Measurements from ENCODE around the gene KCNAB2.

The KCNAB2 gene

GRCh38 chr1:6077919-6078318 is 32.2 kb downstream of the KCNAB2 start:
- H3K79me2 ChIP-seq (ENCODE audit: insufficient read depth, low read depth) = no peaks in the 10 kb centered on the region
- no peak overlapping the region for H3K9ac ChIP-seq
- H3K4me2 ChIP-seq = no peak overlapping the region
- no peaks in the 10 kb centered on the region for H3K4me1 ChIP-seq (ENCODE audit: low read depth, poor library complexity, severe bottlenecking)
- no peaks in the 10 kb centered on the region for H3K27me3 ChIP-seq (ENCODE audit: insufficient read depth, low read depth)
- no peak for TF ChIP-seq CTCF (conservative IDR thresholded peaks at IDR 0.05; ENCODE audit: low read depth, low read length)
- H2AFZ ChIP-seq (ENCODE audit: low read depth) = no peak overlapping the region
- no peak overlapping the region for H3K4me3 ChIP-seq (IDR thresholded peaks at IDR 0.05; ENCODE audit: insufficient read depth, low read depth, low read length)
- 0 out of 2 replicates have a peak, but pooled peaks cover 5% of the 10 kb centered on the region for H3K36me3 ChIP-seq (ENCODE audit: insufficient read depth)
- no peak overlapping the region for H3K27ac ChIP-seq
- H4K20me1 ChIP-seq (ENCODE audit: insufficient read depth) = no peaks in the 10 kb centered on the region

- H3K27ac ChIP-seq = no peak overlapping the region
- H3K4me2 ChIP-seq = no peak overlapping the region
- no peaks in the 10 kb centered on the region for H3K27me3 ChIP-seq (ENCODE audit: insufficient read depth, low read depth)
- TF ChIP-seq CTCF (conservative IDR thresholded peaks at IDR 0.05; ENCODE audit: low read depth, low read length) = peak; percentile 21; the same call in 1 of the 2 replicates
- H3K36me3 ChIP-seq (ENCODE audit: insufficient read depth) = 0 out of 2 replicates have a peak, but pooled peaks cover 5% of the 10 kb centered on the region
- no peaks in the 10 kb centered on the region for H4K20me1 ChIP-seq (ENCODE audit: insufficient read depth)
- no peak overlapping the region for H3K4me3 ChIP-seq (IDR thresholded peaks at IDR 0.05; ENCODE audit: insufficient read depth, low read depth, low read length)
- H3K9ac ChIP-seq = no peak overlapping the region
- H3K79me2 ChIP-seq (ENCODE audit: insufficient read depth, low read depth) = no peaks in the 10 kb centered on the region
- H2AFZ ChIP-seq (ENCODE audit: low read depth) = no peak overlapping the region
- no peaks in the 10 kb centered on the region for H3K4me1 ChIP-seq (ENCODE audit: low read depth, poor library complexity, severe bottlenecking)
Measured at GRCh38 chr1:6080469-6080868, 34.8 kb downstream of the KCNAB2 start.

GRCh38 chr1:6081901-6082300 is 36.2 kb downstream of the KCNAB2 start:
- no peak overlapping the region for H3K9ac ChIP-seq
- H3K27me3 ChIP-seq (ENCODE audit: insufficient read depth, low read depth) = no peaks in the 10 kb centered on the region
- H3K4me1 ChIP-seq (ENCODE audit: low read depth, poor library complexity, severe bottlenecking) = no peaks in the 10 kb centered on the region
- 0 out of 2 replicates have a peak, but pooled peaks cover 5% of the 10 kb centered on the region for H3K36me3 ChIP-seq (ENCODE audit: insufficient read depth)
- no peak overlapping the region for H2AFZ ChIP-seq (ENCODE audit: low read depth)
- no peak overlapping the region for H3K27ac ChIP-seq
- H3K4me3 ChIP-seq (IDR thresholded peaks at IDR 0.05; ENCODE audit: insufficient read depth, low read depth, low read length) = no peak overlapping the region
- H3K79me2 ChIP-seq (ENCODE audit: insufficient read depth, low read depth) = no peaks in the 10 kb centered on the region
- no peaks in the 10 kb centered on the region for H4K20me1 ChIP-seq (ENCODE audit: insufficient read depth)
- H3K4me2 ChIP-seq = no peak overlapping the region
- no peak for TF ChIP-seq CTCF (conservative IDR thresholded peaks at IDR 0.05; ENCODE audit: low read depth, low read length)

GRCh38 chr1:6082430-6082971 is 36.8 kb downstream of the KCNAB2 start:
- no peak overlapping the region for H3K4me3 ChIP-seq (IDR thresholded peaks at IDR 0.05; ENCODE audit: insufficient read depth, low read depth, low read length)
- no peaks in the 10 kb centered on the region for H3K27me3 ChIP-seq (ENCODE audit: insufficient read depth, low read depth)
- TF ChIP-seq CTCF (conservative IDR thresholded peaks at IDR 0.05; ENCODE audit: low read depth, low read length) = peak; percentile 26; the same call in 1 of the 2 replicates
- H4K20me1 ChIP-seq (ENCODE audit: insufficient read depth) = no peaks in the 10 kb centered on the region
- no peaks in the 10 kb centered on the region for H3K4me1 ChIP-seq (ENCODE audit: low read depth, poor library complexity, severe bottlenecking)
- 0 out of 2 replicates have a peak, but pooled peaks cover 5% of the 10 kb centered on the region for H3K36me3 ChIP-seq (ENCODE audit: insufficient read depth)
- no peak overlapping the region for H3K4me2 ChIP-seq
- no peak overlapping the region for H3K27ac ChIP-seq
- no peak overlapping the region for H3K9ac ChIP-seq
- H3K79me2 ChIP-seq (ENCODE audit: insufficient read depth, low read depth) = no peaks in the 10 kb centered on the region
- no peak overlapping the region for H2AFZ ChIP-seq (ENCODE audit: low read depth)

Measured in KMS-11 (cell line).